ENCODE results near the gene LRRK2.
"Not testable (repeated sequence)": the region's sequence is repeated elsewhere in the genome, so short reads cannot be mapped to it uniquely, and the experiment has no call there.

LRRK2 gene

DNA sequence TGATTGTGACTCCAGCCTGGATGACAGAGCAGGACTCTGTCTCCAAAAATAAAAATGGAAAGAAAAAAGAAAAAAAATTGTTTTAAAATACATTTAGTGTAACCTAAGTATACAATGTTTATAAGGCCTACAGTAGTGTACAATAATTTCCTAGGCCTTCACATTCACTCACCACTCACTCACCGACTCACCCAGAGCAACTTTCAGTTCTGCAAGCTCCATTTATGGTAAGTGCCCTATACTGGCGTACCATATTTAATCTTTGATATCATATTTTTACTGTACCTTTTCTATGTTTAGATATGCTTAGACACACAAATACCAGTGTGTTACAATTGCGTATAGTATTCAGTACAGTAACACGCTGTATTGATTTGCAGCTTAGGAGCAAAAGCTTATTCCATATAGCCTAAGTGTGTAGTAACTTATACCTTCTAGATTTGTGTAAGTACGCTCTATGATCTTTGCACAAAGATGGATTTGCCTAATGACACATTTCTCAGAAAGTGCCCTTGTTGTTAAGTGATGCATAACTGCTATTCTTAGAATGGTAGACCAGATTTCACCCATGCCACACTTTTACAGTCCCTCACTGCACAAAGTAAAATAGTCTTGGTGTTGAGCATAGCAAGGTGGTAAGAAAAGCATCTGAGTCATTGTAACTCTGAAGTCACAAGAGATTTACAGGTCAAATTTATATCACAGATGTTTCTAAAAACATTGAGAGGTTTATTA lies 151.9 kb downstream of the LRRK2 start:
- no peaks in the 10 kb centered on the region for H4K20me1 ChIP-seq (ENCODE audit: control insufficient read depth, insufficient read depth, low read depth, low read length)
- H3K4me3 ChIP-seq (ENCODE audit: low read length) = no peak overlapping the region
- H3K9me3 ChIP-seq (ENCODE audit: control insufficient read depth, insufficient read depth, low read length) = no peaks in the 10 kb centered on the region
- no peaks in the 10 kb centered on the region for H3K36me3 ChIP-seq (ENCODE audit: control insufficient read depth, low read length)
- H3K79me2 ChIP-seq (ENCODE audit: control insufficient read depth, low read length) = no peaks in the 10 kb centered on the region
- no peak for TF ChIP-seq EZH2phosphoT487 (IDR thresholded peaks at IDR 0.05; ENCODE audit: borderline replicate concordance, low read length)
- TF ChIP-seq, protein P1, sequence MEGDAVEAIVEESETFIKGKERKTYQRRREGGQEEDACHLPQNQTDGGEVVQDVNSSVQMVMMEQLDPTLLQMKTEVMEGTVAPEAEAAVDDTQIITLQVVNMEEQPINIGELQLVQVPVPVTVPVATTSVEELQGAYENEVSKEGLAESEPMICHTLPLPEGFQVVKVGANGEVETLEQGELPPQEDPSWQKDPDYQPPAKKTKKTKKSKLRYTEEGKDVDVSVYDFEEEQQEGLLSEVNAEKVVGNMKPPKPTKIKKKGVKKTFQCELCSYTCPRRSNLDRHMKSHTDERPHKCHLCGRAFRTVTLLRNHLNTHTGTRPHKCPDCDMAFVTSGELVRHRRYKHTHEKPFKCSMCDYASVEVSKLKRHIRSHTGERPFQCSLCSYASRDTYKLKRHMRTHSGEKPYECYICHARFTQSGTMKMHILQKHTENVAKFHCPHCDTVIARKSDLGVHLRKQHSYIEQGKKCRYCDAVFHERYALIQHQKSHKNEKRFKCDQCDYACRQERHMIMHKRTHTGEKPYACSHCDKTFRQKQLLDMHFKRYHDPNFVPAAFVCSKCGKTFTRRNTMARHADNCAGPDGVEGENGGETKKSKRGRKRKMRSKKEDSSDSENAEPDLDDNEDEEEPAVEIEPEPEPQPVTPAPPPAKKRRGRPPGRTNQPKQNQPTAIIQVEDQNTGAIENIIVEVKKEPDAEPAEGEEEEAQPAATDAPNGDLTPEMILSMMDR (IDR thresholded peaks at IDR 0.05; ENCODE audit: low read depth, low read length, poor library complexity, severe bottlenecking) = no peak
- H3F3A ChIP-seq (ENCODE audit: control insufficient read depth, insufficient read depth) = no peaks in the 10 kb centered on the region
- H3K4me1 ChIP-seq (ENCODE audit: control insufficient read depth, low read length) = no peaks in the 10 kb centered on the region
- H3K4me2 ChIP-seq (ENCODE audit: low read length) = no peak overlapping the region
- no peak overlapping the region for H3K27ac ChIP-seq (ENCODE audit: low read depth, low read length)
- H3K27me3 ChIP-seq (ENCODE audit: control insufficient read depth, low read length) = peaks cover 5% of the 10 kb centered on the region
- no peaks in the 10 kb centered on the region for H3K9me2 ChIP-seq (replicated peaks; ENCODE audit: control insufficient read depth, low read length)

DNA sequence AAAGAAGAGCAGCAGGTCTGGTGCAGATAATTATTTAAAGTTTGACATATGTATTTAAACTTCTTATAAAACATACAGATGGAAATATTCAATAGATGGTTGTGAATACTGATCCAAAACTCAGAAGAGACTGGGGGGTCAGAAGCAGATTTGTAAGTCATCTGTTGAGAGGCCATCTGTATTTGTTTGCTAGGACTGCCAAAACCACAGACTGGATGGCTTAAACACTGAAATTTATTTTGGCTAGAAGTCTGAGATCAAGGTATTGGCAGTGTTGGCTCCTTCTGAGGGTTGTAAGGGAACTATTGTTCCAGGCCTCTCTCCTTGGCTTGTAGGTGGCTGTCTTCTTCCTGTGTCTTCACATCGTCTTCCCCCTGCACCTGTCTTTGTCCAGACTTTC lies 153.9 kb downstream of the LRRK2 start:
- H3K4me1 ChIP-seq (ENCODE audit: control insufficient read depth, low read length) = no peaks in the 10 kb centered on the region
- no peak for TF ChIP-seq EZH2phosphoT487 (IDR thresholded peaks at IDR 0.05; ENCODE audit: borderline replicate concordance, low read length)
- TF ChIP-seq, protein P1 (IDR thresholded peaks at IDR 0.05; ENCODE audit: low read depth, low read length, poor library complexity, severe bottlenecking) = no peak
- no peak overlapping the region for H3K27ac ChIP-seq (ENCODE audit: low read depth, low read length)
- H3K79me2 ChIP-seq (ENCODE audit: control insufficient read depth, low read length) = no peaks in the 10 kb centered on the region
- H3F3A ChIP-seq (ENCODE audit: control insufficient read depth, insufficient read depth) = no peaks in the 10 kb centered on the region
- no peaks in the 10 kb centered on the region for H4K20me1 ChIP-seq (ENCODE audit: control insufficient read depth, insufficient read depth, low read depth, low read length)
- H3K9me2 ChIP-seq (replicated peaks; ENCODE audit: control insufficient read depth, low read length) = no peaks in the 10 kb centered on the region
- H3K9me3 ChIP-seq (ENCODE audit: control insufficient read depth, insufficient read depth, low read length) = no peaks in the 10 kb centered on the region
- peaks cover 3% of the 10 kb centered on the region for H3K27me3 ChIP-seq (ENCODE audit: control insufficient read depth, low read length)
- no peaks in the 10 kb centered on the region for H3K36me3 ChIP-seq (ENCODE audit: control insufficient read depth, low read length)
- H3K4me3 ChIP-seq (ENCODE audit: low read length) = no peak overlapping the region
- H3K4me2 ChIP-seq (ENCODE audit: low read length) = no peak overlapping the region

DNA sequence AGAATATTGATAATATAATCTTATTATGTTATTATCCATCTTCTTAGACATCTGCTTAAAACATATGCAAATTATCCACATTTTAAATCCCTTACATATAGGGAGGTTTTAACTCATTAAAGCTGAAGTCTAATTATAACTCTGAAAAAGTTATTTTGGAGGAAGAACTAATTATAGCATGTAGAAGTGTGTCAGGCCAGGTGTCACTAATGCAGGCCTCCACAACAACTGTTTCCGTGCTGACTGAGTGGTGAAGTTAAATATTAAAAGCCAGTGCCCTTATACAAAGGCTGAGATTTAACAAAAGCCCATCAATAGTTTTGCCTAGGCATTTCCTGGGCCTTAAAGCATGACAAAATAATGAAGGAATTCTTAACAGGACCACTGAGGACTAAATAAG lies 157.4 kb downstream of the LRRK2 start:
- TF ChIP-seq, protein P1 (IDR thresholded peaks at IDR 0.05; ENCODE audit: low read depth, low read length, poor library complexity, severe bottlenecking) = no peak
- no peak for TF ChIP-seq EZH2phosphoT487 (IDR thresholded peaks at IDR 0.05; ENCODE audit: borderline replicate concordance, low read length)
- H3K4me3 ChIP-seq (ENCODE audit: low read length) = no peak overlapping the region
- H3K9me2 ChIP-seq (replicated peaks; ENCODE audit: control insufficient read depth, low read length) = no peaks in the 10 kb centered on the region
- no peak overlapping the region for H3K4me2 ChIP-seq (ENCODE audit: low read length)
- peaks cover 3% of the 10 kb centered on the region for H3K27me3 ChIP-seq (ENCODE audit: control insufficient read depth, low read length)
- no peaks in the 10 kb centered on the region for H3K4me1 ChIP-seq (ENCODE audit: control insufficient read depth, low read length)
- H3K27ac ChIP-seq (ENCODE audit: low read depth, low read length) = no peak overlapping the region
- H3F3A ChIP-seq (ENCODE audit: control insufficient read depth, insufficient read depth) = no peaks in the 10 kb centered on the region
- H4K20me1 ChIP-seq (ENCODE audit: control insufficient read depth, insufficient read depth, low read depth, low read length) = no peaks in the 10 kb centered on the region
- H3K36me3 ChIP-seq (ENCODE audit: control insufficient read depth, low read length) = no peaks in the 10 kb centered on the region
- no peaks in the 10 kb centered on the region for H3K79me2 ChIP-seq (ENCODE audit: control insufficient read depth, low read length)
- no peaks in the 10 kb centered on the region for H3K9me3 ChIP-seq (ENCODE audit: control insufficient read depth, insufficient read depth, low read length)

DNA sequence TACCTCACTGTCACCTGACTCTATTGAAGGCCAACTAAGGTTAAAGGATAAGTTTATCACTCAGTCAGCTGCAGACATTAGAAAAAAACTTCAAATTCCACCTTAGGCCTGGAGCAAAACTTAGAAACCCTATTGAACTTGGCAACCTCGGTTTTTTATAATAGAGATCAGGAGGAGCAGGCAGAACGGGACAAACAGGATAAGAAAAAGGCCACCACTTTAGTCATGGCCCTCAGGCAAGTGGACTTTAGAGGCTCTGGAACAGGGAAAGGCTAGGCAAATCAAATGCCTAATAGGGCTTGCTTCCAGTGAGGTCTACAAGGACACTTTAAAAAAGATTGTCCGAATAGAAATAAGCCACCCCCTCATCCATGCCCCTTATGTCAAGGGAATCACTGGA lies 162.5 kb downstream of the LRRK2 start:
- H3K4me3 ChIP-seq (ENCODE audit: low read length); H3K79me2 ChIP-seq (ENCODE audit: control insufficient read depth, low read length); H3K27ac ChIP-seq (ENCODE audit: low read depth, low read length); H3K4me1 ChIP-seq (ENCODE audit: control insufficient read depth, low read length); H3F3A ChIP-seq (ENCODE audit: control insufficient read depth, insufficient read depth); H4K20me1 ChIP-seq (ENCODE audit: control insufficient read depth, insufficient read depth, low read depth, low read length); H3K9me2 ChIP-seq (replicated peaks; ENCODE audit: control insufficient read depth, low read length); H3K36me3 ChIP-seq (ENCODE audit: control insufficient read depth, low read length); H3K27me3 ChIP-seq (ENCODE audit: control insufficient read depth, low read length); H3K9me3 ChIP-seq (ENCODE audit: control insufficient read depth, insufficient read depth, low read length); H3K4me2 ChIP-seq (ENCODE audit: low read length): not testable (repeated sequence)
